ENCODE measurements around the gene PES1. TPM values are rescaled to one million over a fixed set of nuclear protein-coding genes. Genes with fewer than 3 reads are reported as not detected.

Gene PES1
- total RNA-seq, 4 donors from 2014 or later = 26.0 to 69.5 (median 36.4) TPM

GRCh38 chr22:30598986-30599385 lies 7.3 kb upstream of the PES1 start:
- TF ChIP-seq CTCF (IDR thresholded peaks at IDR 0.05; ENCODE audit: low read depth) = no peak

- TF ChIP-seq CTCF (IDR thresholded peaks at IDR 0.05; ENCODE audit: low read depth) = no peak
Measured at GRCh38 chr22:30596886-30597285, 5.2 kb upstream of the PES1 start.

GRCh38 chr22:30596199-30596598 lies 4.5 kb upstream of the PES1 start:
- no peak for TF ChIP-seq CTCF (IDR thresholded peaks at IDR 0.05; ENCODE audit: low read depth)

- TF ChIP-seq CTCF (IDR thresholded peaks at IDR 0.05; ENCODE audit: low read depth) = no peak
Measured at GRCh38 chr22:30591191-30591587, 521 bp downstream of the PES1 start.

- TF ChIP-seq CTCF (IDR thresholded peaks at IDR 0.05; ENCODE audit: low read depth) = no peak
Measured at GRCh38 chr22:30586414-30586813, 5.3 kb downstream of the PES1 start.

GRCh38 chr22:30584441-30584840 lies 7.3 kb downstream of the PES1 start:
- TF ChIP-seq CTCF (IDR thresholded peaks at IDR 0.05; ENCODE audit: low read depth) = no peak

GRCh38 chr22:30582788-30583545 lies 8.7 kb downstream of the PES1 start:
- no peak for TF ChIP-seq CTCF (IDR thresholded peaks at IDR 0.05; ENCODE audit: low read depth)

Data from subcutaneous adipose tissue (tissue), 4 donors.